Type B pancreatic cell (in vitro differentiated cells): ENCODE measurements around the gene PHC1. TPM values are rescaled to one million over a fixed set of nuclear protein-coding genes. Genes with fewer than 3 reads are reported as not detected.
"Not testable (repeated sequence)": the region's sequence is repeated elsewhere in the genome, so short reads cannot be mapped to it uniquely, and the experiment has no call there.

Source experiments
- DNase-seq: peaks from one replicate; pipeline ENCODE4 v3.0.0; 2021; ENCODE audit warnings: mixed read lengths; ENCODE audit not compliant: unreplicated experiment; ENCODE audit errors: extremely low spot score
- H3K27ac Mint-ChIP-seq: 2 replicates; pipeline ENCODE4 v1.8.0; 2021; ENCODE audit warnings: mild to moderate bottlenecking, mixed read lengths
- H3K27me3 Mint-ChIP-seq: 2 replicates; pipeline ENCODE4 v1.8.0; 2021; ENCODE audit warnings: mixed read lengths
- H3K36me3 Mint-ChIP-seq: 2 replicates; pipeline ENCODE4 v1.8.0; 2021; ENCODE audit warnings: mixed read lengths
- H3K4me1 Mint-ChIP-seq: one replicate; pipeline ENCODE4 v1.8.0; 2021; ENCODE audit warnings: mixed read lengths; ENCODE audit not compliant: unreplicated experiment
- H3K4me3 Mint-ChIP-seq: 2 replicates; pipeline ENCODE4 v1.8.0; 2021; ENCODE audit warnings: mild to moderate bottlenecking, mixed read lengths
- H3K9me3 Mint-ChIP-seq: 2 replicates; pipeline ENCODE4 v1.8.0; 2021; ENCODE audit warnings: mixed read lengths
- CTCF ChIP-seq: fragments of 200-600 bp; sonication (generic); conservative IDR thresholded peaks from 2 replicates; pipeline ENCODE4 v1.5.0; 2021; ENCODE audit warnings: antibody characterized with exemption, mild to moderate bottlenecking
- total RNA-seq: library from RNA; stranded (reverse); gene quantifications from 2 replicates; pipeline ENCODE4 v1.2.1, GENCODE V29; 2021; ENCODE audit warnings: low replicate concordance

Gene PHC1
- total RNA-seq, 1 donor from 2014 or later, result 107 TPM

GRCh38 chr12:8916154-8916553 is 1.8 kb downstream of the PHC1 start:
- H3K27me3 Mint-ChIP-seq, result no peaks in the 10 kb centered on the region
- H3K4me3 Mint-ChIP-seq, result no peak overlapping the region
- no peak for TF ChIP-seq CTCF
- H3K27ac Mint-ChIP-seq, result no peak overlapping the region
- H3K9me3 Mint-ChIP-seq, result no peaks in the 10 kb centered on the region
- H3K36me3 Mint-ChIP-seq, result peaks cover 13% of the 10 kb centered on the region
- peaks cover 8% of the 10 kb centered on the region for H3K4me1 Mint-ChIP-seq
- DNase-seq, result no peak

- no peak overlapping the region for H3K4me3 Mint-ChIP-seq
- no peaks in the 10 kb centered on the region for H3K27me3 Mint-ChIP-seq
- TF ChIP-seq CTCF, result no peak
- no peaks in the 10 kb centered on the region for H3K9me3 Mint-ChIP-seq
- peaks cover 6% of the 10 kb centered on the region for H3K4me1 Mint-ChIP-seq
- H3K27ac Mint-ChIP-seq, result no peak overlapping the region
- H3K36me3 Mint-ChIP-seq, result peaks cover 18% of the 10 kb centered on the region
- DNase-seq, result no peak
These were observed 2.7 kb downstream of the PHC1 start for GRCh38 chr12:8917031-8917430.

GRCh38 chr12:8917751-8918150 is 3.4 kb downstream of the PHC1 start:
- no peak for DNase-seq
- no peak for TF ChIP-seq CTCF
- no peaks in the 10 kb centered on the region for H3K27me3 Mint-ChIP-seq
- H3K4me1 Mint-ChIP-seq, result peaks cover 5% of the 10 kb centered on the region
- H3K9me3 Mint-ChIP-seq, result no peaks in the 10 kb centered on the region
- peaks cover 25% of the 10 kb centered on the region for H3K36me3 Mint-ChIP-seq
- no peak overlapping the region for H3K27ac Mint-ChIP-seq
- no peak overlapping the region for H3K4me3 Mint-ChIP-seq

GRCh38 chr12:8919643-8920042 is 5.3 kb downstream of the PHC1 start:
- not testable (repeated sequence) for DNase-seq, H3K27me3 Mint-ChIP-seq, H3K4me3 Mint-ChIP-seq, H3K27ac Mint-ChIP-seq, H3K9me3 Mint-ChIP-seq, H3K4me1 Mint-ChIP-seq
- H3K36me3 Mint-ChIP-seq, result peaks cover 38% of the 10 kb centered on the region

- H3K9me3 Mint-ChIP-seq, result no peaks in the 10 kb centered on the region
- H3K36me3 Mint-ChIP-seq, result peaks cover 39% of the 10 kb centered on the region
- no peak overlapping the region for H3K4me3 Mint-ChIP-seq
- no peaks in the 10 kb centered on the region for H3K27me3 Mint-ChIP-seq
- H3K4me1 Mint-ChIP-seq, result no peaks in the 10 kb centered on the region
- DNase-seq, result no peak
- TF ChIP-seq CTCF, result no peak
- no peak overlapping the region for H3K27ac Mint-ChIP-seq
These were observed 8.2 kb downstream of the PHC1 start for GRCh38 chr12:8922544-8922943.

GRCh38 chr12:8930655-8931323 is 16.5 kb downstream of the PHC1 start:
- H3K27ac Mint-ChIP-seq, DNase-seq, H3K4me1 Mint-ChIP-seq, H3K9me3 Mint-ChIP-seq, H3K27me3 Mint-ChIP-seq, H3K4me3 Mint-ChIP-seq: not testable (repeated sequence)
- H3K36me3 Mint-ChIP-seq, result peaks cover 32% of the 10 kb centered on the region

GRCh38 chr12:8932464-8932863 is 18.2 kb downstream of the PHC1 start:
- not testable (repeated sequence) for DNase-seq, H3K4me1 Mint-ChIP-seq, H3K27ac Mint-ChIP-seq, H3K9me3 Mint-ChIP-seq, H3K4me3 Mint-ChIP-seq, H3K27me3 Mint-ChIP-seq
- H3K36me3 Mint-ChIP-seq, result peaks cover 43% of the 10 kb centered on the region

- H3K9me3 Mint-ChIP-seq, H3K27me3 Mint-ChIP-seq, H3K4me1 Mint-ChIP-seq, H3K27ac Mint-ChIP-seq, H3K4me3 Mint-ChIP-seq, DNase-seq: not testable (repeated sequence)
- peaks cover 51% of the 10 kb centered on the region for H3K36me3 Mint-ChIP-seq
These were observed 19.8 kb downstream of the PHC1 start for GRCh38 chr12:8934080-8934479.
